ENCODE measurements around the gene VAX1.
"Not testable (repeated sequence)": the region's sequence is repeated elsewhere in the genome, so short reads cannot be mapped to it uniquely, and the experiment has no call there.

Gene VAX1

GRCh38 chr10:117137911-117138642, at the start of gene VAX1:
Gene VAX1 (minus strand): TSS chr10:117138270. CDS start chr10:117138056, 214 bp downstream.
- H3K4me3 ChIP-seq (ENCODE audit: low read depth, low read length): peak within 1 kb of the TSS; percentile 4

GRCh38 chr10:117186832-117187615, 49.0 kb upstream of the VAX1 start:
- H3K4me3 ChIP-seq (ENCODE audit: low read depth, low read length): no peak overlapping the region

GRCh38 chr10:117185817-117186216, 47.7 kb upstream of the VAX1 start:
- H3K4me3 ChIP-seq (ENCODE audit: low read depth, low read length): not testable (repeated sequence)

GRCh38 chr10:117184821-117185220, 46.8 kb upstream of the VAX1 start:
- H3K4me3 ChIP-seq (ENCODE audit: low read depth, low read length): no peak overlapping the region

GRCh38 chr10:117184296-117184695, 46.2 kb upstream of the VAX1 start:
- H3K4me3 ChIP-seq (ENCODE audit: low read depth, low read length): no peak overlapping the region

GRCh38 chr10:117178190-117178589, 40.1 kb upstream of the VAX1 start:
- no peak overlapping the region for H3K4me3 ChIP-seq (ENCODE audit: low read depth, low read length)

- no peak overlapping the region for H3K4me3 ChIP-seq (ENCODE audit: low read depth, low read length)
These were observed 37.9 kb upstream of the VAX1 start for GRCh38 chr10:117175901-117176534.

- peak overlapping the region; percentile 36 for H3K4me3 ChIP-seq (ENCODE audit: low read depth, low read length)
These were observed 37.3 kb upstream of the VAX1 start for GRCh38 chr10:117175215-117175900.

GRCh38 chr10:117174439-117175214, 36.6 kb upstream of the VAX1 start:
- H3K4me3 ChIP-seq (ENCODE audit: low read depth, low read length): peak overlapping the region; percentile 36

GRCh38 chr10:117170244-117170643, 32.2 kb upstream of the VAX1 start:
- H3K4me3 ChIP-seq (ENCODE audit: low read depth, low read length): no peak overlapping the region

- H3K4me3 ChIP-seq (ENCODE audit: low read depth, low read length): no peak overlapping the region
These were observed 31.4 kb upstream of the VAX1 start for GRCh38 chr10:117169480-117169879.

GRCh38 chr10:117168729-117169128, 30.7 kb upstream of the VAX1 start:
- no peak overlapping the region for H3K4me3 ChIP-seq (ENCODE audit: low read depth, low read length)

GRCh38 chr10:117167789-117168674, 30.0 kb upstream of the VAX1 start:
- peak overlapping the region; percentile 13 for H3K4me3 ChIP-seq (ENCODE audit: low read depth, low read length)

GRCh38 chr10:117167346-117167788, 29.3 kb upstream of the VAX1 start:
- H3K4me3 ChIP-seq (ENCODE audit: low read depth, low read length): no peak overlapping the region

GRCh38 chr10:117166418-117167345, 28.6 kb upstream of the VAX1 start:
- H3K4me3 ChIP-seq (ENCODE audit: low read depth, low read length): no peak overlapping the region

- H3K4me3 ChIP-seq (ENCODE audit: low read depth, low read length): no peak overlapping the region
These were observed 27.7 kb upstream of the VAX1 start for GRCh38 chr10:117165538-117166417.
